NCI-H774 (cell line): ENCODE data around the gene ACTMAP.

ENCODE experiments used
- DNase-seq: peaks from one replicate; lab custom pipeline; 2025; lab: John Stamatoyannopoulos, UW

ACTMAP gene

GRCh38 chr19:40693896-40694295 is 56.4 kb downstream of the ACTMAP start:
- DNase-seq, result no peak

DNA sequence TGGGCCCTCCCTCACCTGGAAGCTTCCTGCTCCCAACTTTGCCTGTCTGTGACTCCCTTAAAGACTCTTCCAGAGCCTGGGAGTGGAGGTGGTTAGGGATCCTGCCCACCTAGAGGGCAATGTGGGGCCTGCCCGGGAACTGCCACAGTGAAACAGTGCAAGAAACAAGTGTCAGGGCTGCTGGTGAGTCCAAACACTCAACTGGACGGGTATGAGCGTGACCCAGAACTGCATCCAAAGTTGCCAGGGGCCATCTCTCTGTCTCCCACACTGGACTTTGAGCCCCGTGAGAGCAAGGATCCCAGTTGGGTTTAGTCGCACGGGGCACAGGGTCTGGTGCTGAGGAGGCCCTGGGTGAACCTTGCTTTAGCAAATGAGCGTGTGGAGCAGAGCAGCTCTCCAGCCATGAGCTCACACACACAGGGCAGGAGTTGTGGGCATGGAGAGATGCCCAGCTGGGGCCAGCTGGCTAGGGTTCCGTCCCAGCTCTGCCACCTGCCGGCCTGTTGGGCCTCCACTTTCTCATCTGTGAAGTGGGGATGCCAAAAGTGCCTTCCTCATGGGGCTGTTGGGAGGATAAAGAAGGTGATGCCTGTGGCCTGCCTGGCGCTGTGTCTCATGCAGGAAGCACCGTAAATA is 57.0 kb downstream of the ACTMAP start:
- no peak for DNase-seq

DNA sequence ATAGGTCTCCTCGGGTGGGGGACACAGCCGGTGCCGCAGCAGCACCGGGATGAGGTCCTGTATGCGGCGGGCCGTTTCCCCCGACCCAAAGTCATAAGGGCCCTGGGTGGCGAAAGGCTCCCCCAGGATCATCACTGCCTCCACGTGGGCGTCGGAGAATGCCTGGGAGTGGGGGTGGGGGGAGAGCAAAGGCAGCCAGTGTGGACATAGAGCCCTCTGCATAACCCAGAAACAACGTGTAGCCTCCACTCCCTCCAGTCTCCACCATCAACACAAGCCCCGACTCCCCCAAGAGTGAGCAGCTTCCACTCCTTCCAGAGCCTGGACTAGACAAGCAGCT is 58.1 kb downstream of the ACTMAP start:
- no peak for DNase-seq

- no peak for DNase-seq
Measured at GRCh38 chr19:40691421-40692211, 58.7 kb downstream of the ACTMAP start.
